HepG2 (cell line): ENCODE data around the gene SMOC1.

Source experiments
- CBFB ChIP-seq: sonication (generic); formaldehyde crosslinking; IDR thresholded peaks from 2 replicates; pipeline ENCODE4 v1.4.0; 2020; ENCODE audit warnings: missing genetic modification reagents
- ERF ChIP-seq: IDR thresholded peaks from 2 replicates; pipeline ENCODE4 v1.6.1; 2018; ENCODE audit warnings: missing biosample characterization, missing genetic modification reagents
- EZH2 ChIP-seq: conservative IDR thresholded peaks from 2 replicates; pipeline ENCODE4 v1.6.1; 2012; ENCODE audit warnings: mild to moderate bottlenecking, low read depth, low read length, moderate library complexity
- HOXA7 ChIP-seq: sonication (generic); formaldehyde crosslinking; IDR thresholded peaks from 2 replicates; pipeline ENCODE4 v1.8.1; 2022; ENCODE audit warnings: mild to moderate bottlenecking, missing genetic modification reagents, moderate library complexity
- POLR2A ChIP-seq, 2 experiments: IDR thresholded peaks; 2 replicates each; pipeline ENCODE4 v1.6.1; 2011; ENCODE audit warnings: low read depth in 2 of 2, low read length in 2 of 2, mild to moderate bottlenecking in 1 of 2, moderate library complexity in 1 of 2; ENCODE audit not compliant: insufficient read depth in 1 of 2
- RAD21 ChIP-seq: fragments of 450-650 bp; formaldehyde crosslinking; IDR thresholded peaks from 2 replicates; pipeline ENCODE4 v1.5.0; 2020; ENCODE audit warnings: mild to moderate bottlenecking
- TF ChIP-seq, protein P1 (sequence below): sonication (generic); formaldehyde crosslinking; IDR thresholded peaks from 2 replicates; pipeline ENCODE4 v1.5.0; 2020; ENCODE audit warnings: mild to moderate bottlenecking, missing genetic modification reagents, moderate library complexity

DNA sequence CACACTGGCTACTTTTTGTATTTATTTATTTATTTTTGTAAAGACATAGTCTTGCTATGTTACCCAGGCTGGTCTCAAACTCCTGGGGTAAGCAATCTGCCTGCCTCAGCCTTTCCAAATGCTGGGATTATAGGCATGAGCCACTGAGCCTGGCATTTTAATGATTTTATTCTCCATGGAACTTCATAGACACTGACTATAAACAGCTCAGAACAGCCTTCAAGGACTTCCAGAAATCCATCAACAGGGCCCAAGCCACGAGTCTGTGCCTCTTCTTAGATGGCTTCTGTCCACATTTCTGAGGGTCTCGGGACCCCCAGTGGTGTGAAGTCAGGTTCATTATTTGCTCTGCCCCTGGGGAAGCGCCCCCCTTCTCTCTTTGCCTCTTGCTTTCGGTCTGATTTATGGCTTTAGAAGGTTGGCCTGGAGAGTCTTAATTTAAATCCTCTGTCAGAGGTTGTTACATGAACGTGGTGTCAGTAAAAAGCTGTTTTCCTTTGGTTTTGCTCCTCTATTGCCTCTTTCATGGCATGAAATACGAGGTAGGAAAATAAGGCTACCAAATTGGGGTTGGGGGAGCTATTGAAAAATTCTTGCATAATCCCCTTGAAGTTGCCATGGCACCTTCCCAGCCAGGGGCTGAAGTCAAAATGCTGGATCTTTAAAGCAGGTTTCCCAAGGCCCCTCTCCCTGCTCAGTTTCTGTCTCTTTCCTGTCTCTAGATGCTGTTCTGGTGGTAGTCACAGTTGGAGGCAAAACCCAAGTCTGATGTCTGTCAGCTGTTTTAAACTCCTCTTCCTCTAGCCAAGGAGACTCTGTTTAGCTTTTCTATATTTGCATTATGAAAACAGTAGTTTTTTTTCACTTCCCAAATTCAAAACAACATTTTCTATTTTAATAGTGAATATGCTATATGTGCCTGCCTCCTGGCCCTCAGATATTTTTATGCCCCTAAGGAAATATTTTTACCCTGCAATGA lies 129.4 kb downstream of the SMOC1 start:
- TF ChIP-seq CBFB (CRISPR knock-in tag) (no peak), ERF (no peak), RAD21 (CRISPR knock-in tag) (no peak), HOXA7 (no peak), POLR2A (IDR thresholded peaks at IDR 0.05; ENCODE audit: insufficient read depth in 1 of 2, low read depth in 2 of 2, low read length in 2 of 2) (no peak), EZH2 (no peak)
- TF ChIP-seq, protein P1, sequence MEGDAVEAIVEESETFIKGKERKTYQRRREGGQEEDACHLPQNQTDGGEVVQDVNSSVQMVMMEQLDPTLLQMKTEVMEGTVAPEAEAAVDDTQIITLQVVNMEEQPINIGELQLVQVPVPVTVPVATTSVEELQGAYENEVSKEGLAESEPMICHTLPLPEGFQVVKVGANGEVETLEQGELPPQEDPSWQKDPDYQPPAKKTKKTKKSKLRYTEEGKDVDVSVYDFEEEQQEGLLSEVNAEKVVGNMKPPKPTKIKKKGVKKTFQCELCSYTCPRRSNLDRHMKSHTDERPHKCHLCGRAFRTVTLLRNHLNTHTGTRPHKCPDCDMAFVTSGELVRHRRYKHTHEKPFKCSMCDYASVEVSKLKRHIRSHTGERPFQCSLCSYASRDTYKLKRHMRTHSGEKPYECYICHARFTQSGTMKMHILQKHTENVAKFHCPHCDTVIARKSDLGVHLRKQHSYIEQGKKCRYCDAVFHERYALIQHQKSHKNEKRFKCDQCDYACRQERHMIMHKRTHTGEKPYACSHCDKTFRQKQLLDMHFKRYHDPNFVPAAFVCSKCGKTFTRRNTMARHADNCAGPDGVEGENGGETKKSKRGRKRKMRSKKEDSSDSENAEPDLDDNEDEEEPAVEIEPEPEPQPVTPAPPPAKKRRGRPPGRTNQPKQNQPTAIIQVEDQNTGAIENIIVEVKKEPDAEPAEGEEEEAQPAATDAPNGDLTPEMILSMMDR, result no peak
